IMR-90 (cell line): ENCODE measurements around the gene ATP5PD. TPM values are rescaled to one million over a fixed set of nuclear protein-coding genes. Genes with fewer than 3 reads are reported as not detected.

Experiments used
- ATAC-seq: fragments of 200-7000 bp; cut with Tn5 transposase; 2 replicates; pipeline ENCODE4 v1.9.1; 2020; ENCODE audit warnings: low read depth, mild to moderate bottlenecking, moderate library complexity
- BruUV-seq: library from RNA; stranded (reverse); fragments of 400-500 nt; replicated peaks from 2 replicates; lab custom pipeline; 2021; lab: Mats Ljungman, UMichigan
- CTCF ChIA-PET: fragments of 300-600 bp; formaldehyde crosslinking; extraction: SDS; loops from one replicate; lab custom pipeline; 2021; ENCODE audit warnings: antibody characterized with exemption; lab: Yijun Ruan, JAX
- POLR2A ChIA-PET: fragments of 300-600 bp; sonication (Branson Sonifier 250); formaldehyde crosslinking; loops from one replicate; lab custom pipeline; 2022; ENCODE audit warnings: antibody characterized with exemption; ENCODE audit not compliant: unreplicated experiment; lab: Charles Lee
- DNase-seq: peaks from one replicate; pipeline ENCODE4 v3.0.0; 2013
- H2AFZ ChIP-seq: replicated peaks from 2 replicates; pipeline ENCODE3; 2013; ENCODE audit warnings: low read length, mild to moderate bottlenecking; ENCODE audit not compliant: poor library complexity
- H2AK5ac ChIP-seq: 2 replicates; pipeline ENCODE4 v1.6.1; 2013; ENCODE audit warnings: low read depth, low read length, inconsistent platforms
- H2AK9ac ChIP-seq: replicated peaks from 2 replicates; pipeline ENCODE3; 2013; ENCODE audit warnings: mild to moderate bottlenecking, low read depth, low read length, moderate library complexity; ENCODE audit not compliant: poor library complexity
- H2BK120ac ChIP-seq: 2 replicates; pipeline ENCODE4 v1.6.1; 2013; ENCODE audit warnings: low read depth, low read length, inconsistent platforms
- H2BK15ac ChIP-seq: 3 replicates; pipeline ENCODE4 v1.6.1; 2013; ENCODE audit warnings: low read depth, low read length, inconsistent platforms
- H2BK20ac ChIP-seq: 2 replicates; pipeline ENCODE4 v1.6.1; 2013; ENCODE audit warnings: low read depth, mild to moderate bottlenecking, inconsistent platforms, low read length, moderate library complexity
- H2BK5ac ChIP-seq: 2 replicates; pipeline ENCODE4 v1.6.1; 2013; ENCODE audit warnings: mild to moderate bottlenecking, low read depth, low read length, inconsistent platforms; ENCODE audit not compliant: poor library complexity, severe bottlenecking
- H3K14ac ChIP-seq: replicated peaks from 2 replicates; pipeline ENCODE4 v1.6.1; 2013; ENCODE audit warnings: low read depth, low read length, inconsistent platforms
- H3K18ac ChIP-seq: 2 replicates; pipeline ENCODE4 v1.6.1; 2013; ENCODE audit warnings: low read depth, low read length, control low read depth
- H3K23ac ChIP-seq: 2 replicates; pipeline ENCODE4 v1.6.1; 2013; ENCODE audit warnings: low read depth, low read length, inconsistent platforms
- H3K27ac ChIP-seq: 2 replicates; pipeline ENCODE4 v1.5.1; 2013; ENCODE audit warnings: mild to moderate bottlenecking, control low read depth, low read length; ENCODE audit not compliant: insufficient read depth
- H3K27me3 ChIP-seq: 2 replicates; pipeline ENCODE4 v1.6.1; 2013; ENCODE audit warnings: low read length; ENCODE audit not compliant: control insufficient read depth, insufficient read depth
- H3K36me3 ChIP-seq: 2 replicates; pipeline ENCODE4 v1.6.1; 2013; ENCODE audit warnings: low read length, mixed read lengths; ENCODE audit not compliant: control insufficient read depth, insufficient read depth
- H3K4ac ChIP-seq: 2 replicates; pipeline ENCODE4 v1.6.1; 2013; ENCODE audit warnings: low read depth, low read length, inconsistent platforms
- H3K4me1 ChIP-seq: 2 replicates; pipeline ENCODE4 v1.6.1; 2013; ENCODE audit warnings: low read length, mixed read lengths; ENCODE audit not compliant: control insufficient read depth, insufficient read depth
- H3K4me2 ChIP-seq: 2 replicates; pipeline ENCODE4 v1.6.1; 2013; ENCODE audit warnings: low read depth, mild to moderate bottlenecking, control low read depth, low read length, moderate library complexity
- H3K4me3 ChIP-seq: 2 replicates; pipeline ENCODE4 v1.5.1; 2013; ENCODE audit warnings: low read depth, mild to moderate bottlenecking, control low read depth, low read length, moderate library complexity; ENCODE audit not compliant: insufficient read depth
- H3K56ac ChIP-seq: 2 replicates; pipeline ENCODE4 v1.6.1; 2013; ENCODE audit warnings: low read length, inconsistent platforms; ENCODE audit not compliant: insufficient read depth; ENCODE audit errors: extremely low read depth
- H3K79me1 ChIP-seq, 2 experiments: 2 replicates each; pipeline ENCODE4 v1.6.1; 2013; ENCODE audit warnings: low read length in 2 of 2, inconsistent platforms in 1 of 2, low read depth in 1 of 2
- H3K9ac ChIP-seq: 2 replicates; pipeline ENCODE4 v1.6.1; 2013; ENCODE audit warnings: low read depth, low read length, control low read depth
- H3K9me1 ChIP-seq: 2 replicates; pipeline ENCODE4 v1.6.1; 2013; ENCODE audit warnings: low read length, inconsistent platforms; ENCODE audit not compliant: insufficient read depth
- H3K9me3 ChIP-seq: 2 replicates; pipeline ENCODE4 v1.6.1; 2013; ENCODE audit warnings: low read length; ENCODE audit not compliant: control insufficient read depth, insufficient read depth
- H4K20me1 ChIP-seq: 2 replicates; pipeline ENCODE4 v1.6.1; 2013; ENCODE audit warnings: low read length, inconsistent platforms; ENCODE audit not compliant: insufficient read depth
- H4K5ac ChIP-seq: 2 replicates; pipeline ENCODE4 v1.6.1; 2013; ENCODE audit warnings: mild to moderate bottlenecking, low read depth, low read length, control low read depth
- H4K8ac ChIP-seq, 2 experiments: 2 replicates each; pipeline ENCODE4 v1.6.1; 2013; ENCODE audit warnings: low read depth in 2 of 2, low read length in 2 of 2, control low read depth in 1 of 2, inconsistent platforms in 1 of 2
- H4K91ac ChIP-seq: 2 replicates; pipeline ENCODE4 v1.6.1; 2013; ENCODE audit warnings: low read depth, low read length, inconsistent platforms; ENCODE audit not compliant: insufficient read depth
- CEBPB ChIP-seq: IDR thresholded peaks from 2 replicates; pipeline ENCODE4 v1.6.1; 2012; ENCODE audit warnings: low read depth, low read length, improper control_type of control experiment
- CHD1 ChIP-seq: IDR thresholded peaks from 2 replicates; pipeline ENCODE4 v1.6.1; 2012; ENCODE audit warnings: low read depth, low read length, improper control_type of control experiment
- ELK1 ChIP-seq: fragments of 150-350 bp; IDR thresholded peaks from 2 replicates; pipeline ENCODE4 v1.6.1; 2016; ENCODE audit warnings: low read depth, mild to moderate bottlenecking, low read length, moderate library complexity, borderline replicate concordance
- FOS ChIP-seq: fragments of 150-350 bp; IDR thresholded peaks from 2 replicates; pipeline ENCODE4 v1.6.1; 2016; ENCODE audit warnings: low read depth, low read length
- MAFK ChIP-seq: IDR thresholded peaks from 2 replicates; pipeline ENCODE4 v1.6.1; 2012; ENCODE audit warnings: low read depth, low read length, improper control_type of control experiment
- MAZ ChIP-seq: IDR thresholded peaks from 2 replicates; pipeline ENCODE4 v1.6.1; 2012; ENCODE audit warnings: low read depth, mild to moderate bottlenecking, low read length, improper control_type of control experiment, moderate library complexity, borderline replicate concordance
- MXI1 ChIP-seq: IDR thresholded peaks from 2 replicates; pipeline ENCODE4 v1.6.1; 2012; ENCODE audit warnings: low read depth, mild to moderate bottlenecking, low read length, moderate library complexity, borderline replicate concordance
- NFE2L2 ChIP-seq: fragments of 150-350 bp; IDR thresholded peaks from 2 replicates; pipeline ENCODE4 v1.6.1; 2016; ENCODE audit warnings: low read depth, mild to moderate bottlenecking, low read length
- POLR2A ChIP-seq: IDR thresholded peaks from 2 replicates; pipeline ENCODE4 v1.6.1; 2012; ENCODE audit warnings: mild to moderate bottlenecking, low read depth, low read length
- RAD21 ChIP-seq: IDR thresholded peaks from 2 replicates; pipeline ENCODE4 v1.6.1; 2012; ENCODE audit warnings: low read length, improper control_type of control experiment
- RCOR1 ChIP-seq: IDR thresholded peaks from 2 replicates; pipeline ENCODE4 v1.6.1; 2012; ENCODE audit warnings: mild to moderate bottlenecking, low read length, improper control_type of control experiment; ENCODE audit not compliant: insufficient replicate concordance
- RFX5 ChIP-seq: IDR thresholded peaks from 2 replicates; pipeline ENCODE4 v1.8.0; 2012; ENCODE audit warnings: low read depth, mild to moderate bottlenecking, low read length, moderate library complexity
- SMC3 ChIP-seq: fragments of 150-350 bp; IDR thresholded peaks from 2 replicates; pipeline ENCODE4 v1.6.1; 2016; ENCODE audit warnings: low read depth, mild to moderate bottlenecking, antibody characterized with exemption, low read length, moderate library complexity
- WGBS, 2 experiments: methylation state at CpG; one replicate each; pipeline versions ENCODE4 v1.1.5 to v1.1.7; 2013; ENCODE audit warnings: missing lambda C conversion rate in 2 of 2; ENCODE audit not compliant: insufficient read length in 1 of 2; ENCODE audit errors: extremely low coverage in 2 of 2; 5-methylcytosine and 5-hydroxymethylcytosine counted together
- dilution Hi-C: fragments of 300-500 bp; cut with HindIII; formaldehyde crosslinking; loops from one replicate; pipeline ENCODE4 v1.14.3; 2018; ENCODE audit warnings: low sequenced_read_pairs; ENCODE audit not compliant: unreplicated experiment
- in situ Hi-C: fragments of 300-500 bp; cut with MboI; formaldehyde crosslinking; loops from 3 replicates; pipeline ENCODE4 v1.14.3; 2019; ENCODE audit warnings: low sequenced_read_pairs, inconsistent platforms, mixed read lengths
- intact Hi-C: fragments of 100-400 bp; cut with micrococcal nuclease; formaldehyde crosslinking; loops from 2 replicates; pipeline ENCODE4 v1.10.0; 2022
- polyA plus RNA-seq, 3 experiments: library from polyadenylated mRNA; depleted of rRNA; stranded (reverse); fragments of >200 nt; gene quantifications; 2 replicates each; pipeline ENCODE4 v1.2.3, GENCODE V29; 2012; ENCODE audit warnings: low replicate concordance in 1 of 3
- total RNA-seq: library from RNA; depleted of rRNA; stranded (reverse); fragments of >200 nt; gene quantifications from 2 replicates; pipeline ENCODE4 v1.2.3, GENCODE V29; 2012
- TF ChIP-seq, protein P1 (sequence below): conservative IDR thresholded peaks from 2 replicates; pipeline ENCODE4 v1.5.1; 2012; ENCODE audit warnings: mild to moderate bottlenecking, low read depth, low read length, improper control_type of control experiment
- TF ChIP-seq, protein P2 (sequence below): fragments of 150-350 bp; IDR thresholded peaks from 2 replicates; pipeline ENCODE4 v1.6.1; 2017; ENCODE audit warnings: mild to moderate bottlenecking, antibody characterized with exemption, low read length, low read depth

The ATP5PD gene
- total and polyA plus RNA-seq, 2 of the 4 experiments (the other 2 are of a cell fraction) = 373 to 425 TPM

DNA sequence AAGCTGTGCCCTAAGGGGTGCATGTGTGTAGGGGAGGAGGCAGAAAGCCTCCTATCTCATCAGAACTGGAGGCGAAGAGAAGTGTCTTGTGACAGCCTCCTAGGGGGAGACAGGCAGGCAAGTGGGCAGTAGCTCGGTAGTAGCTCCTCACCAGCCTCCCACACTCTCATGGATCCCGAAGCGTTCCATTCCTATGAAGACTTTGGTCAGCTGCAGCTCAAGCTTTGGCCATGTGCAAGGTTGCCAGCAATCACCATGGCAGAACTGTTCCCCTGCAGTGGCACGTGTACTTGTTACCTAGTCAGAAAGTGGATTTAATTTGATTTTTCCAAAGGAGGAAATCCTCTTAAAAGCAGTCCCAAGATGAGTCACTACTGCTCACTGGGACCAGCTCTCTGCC, 27.6 kb downstream of the ATP5PD start:
- ChIA-PET POLR2A (no interaction called here), CTCF (interaction anchor here (0.6 kb wide), 1 partner anchor 459 kb away, joined by 3 read pairs; no protein-coding TSS in a partner anchor)
- dilution Hi-C loops (no loop called here), in situ Hi-C loops (no loop called here), intact Hi-C loops (no loop called here)
- Histone ChIP-seq H3K23ac (no peak overlapping the region), H3K56ac (no peak overlapping the region), H2AK9ac (no peak overlapping the region), H2BK120ac (no peak overlapping the region), H3K4ac (no peak overlapping the region), H3K27me3 (no peaks in the 10 kb centered on the region), H4K91ac (no peak overlapping the region), H3K9ac (no peak overlapping the region), H3K27ac (no peak overlapping the region), H3K9me3 (no peaks in the 10 kb centered on the region), H3K4me3 (no peak overlapping the region), H4K20me1 (no peaks in the 10 kb centered on the region), H3K9me1 (no peaks in the 10 kb centered on the region; the same call in 1 of the 2 replicates), H2AK5ac (no peak overlapping the region), H3K18ac (no peak overlapping the region), H2BK5ac (no peak overlapping the region), H3K4me2 (no peak overlapping the region), H3K14ac (no peak overlapping the region), H3K79me1 (peaks cover 3 to 23% of the 10 kb centered on the region in 2 experiments; a peak in 2 of 4 replicates), H2BK15ac (no peak overlapping the region), H2BK20ac (no peak overlapping the region), H2AFZ (no peak overlapping the region), H4K5ac (no peak overlapping the region), H3K36me3 (peaks cover 31% of the 10 kb centered on the region), H3K4me1 (no peaks in the 10 kb centered on the region), H4K8ac (no peak overlapping the region)
- 100% methylated on average over 3 of the region's 5 CpGs; no CpG with 5 or more reads in 1 of the 2 experiments for WGBS, 2 experiments
- ATAC-seq = no peak
- no peak for DNase-seq
- TF ChIP-seq FOS (no peak), RCOR1 (no peak), SMC3 (no peak), RAD21 (no peak), MXI1 (no peak), CHD1 (no peak), POLR2A (no peak), MAZ (no peak), MAFK (no peak), CEBPB (no peak), ELK1 (no peak), NFE2L2 (no peak), RFX5 (no peak)
- TF ChIP-seq, protein P1, sequence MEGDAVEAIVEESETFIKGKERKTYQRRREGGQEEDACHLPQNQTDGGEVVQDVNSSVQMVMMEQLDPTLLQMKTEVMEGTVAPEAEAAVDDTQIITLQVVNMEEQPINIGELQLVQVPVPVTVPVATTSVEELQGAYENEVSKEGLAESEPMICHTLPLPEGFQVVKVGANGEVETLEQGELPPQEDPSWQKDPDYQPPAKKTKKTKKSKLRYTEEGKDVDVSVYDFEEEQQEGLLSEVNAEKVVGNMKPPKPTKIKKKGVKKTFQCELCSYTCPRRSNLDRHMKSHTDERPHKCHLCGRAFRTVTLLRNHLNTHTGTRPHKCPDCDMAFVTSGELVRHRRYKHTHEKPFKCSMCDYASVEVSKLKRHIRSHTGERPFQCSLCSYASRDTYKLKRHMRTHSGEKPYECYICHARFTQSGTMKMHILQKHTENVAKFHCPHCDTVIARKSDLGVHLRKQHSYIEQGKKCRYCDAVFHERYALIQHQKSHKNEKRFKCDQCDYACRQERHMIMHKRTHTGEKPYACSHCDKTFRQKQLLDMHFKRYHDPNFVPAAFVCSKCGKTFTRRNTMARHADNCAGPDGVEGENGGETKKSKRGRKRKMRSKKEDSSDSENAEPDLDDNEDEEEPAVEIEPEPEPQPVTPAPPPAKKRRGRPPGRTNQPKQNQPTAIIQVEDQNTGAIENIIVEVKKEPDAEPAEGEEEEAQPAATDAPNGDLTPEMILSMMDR = no peak
- TF ChIP-seq, protein P2, sequence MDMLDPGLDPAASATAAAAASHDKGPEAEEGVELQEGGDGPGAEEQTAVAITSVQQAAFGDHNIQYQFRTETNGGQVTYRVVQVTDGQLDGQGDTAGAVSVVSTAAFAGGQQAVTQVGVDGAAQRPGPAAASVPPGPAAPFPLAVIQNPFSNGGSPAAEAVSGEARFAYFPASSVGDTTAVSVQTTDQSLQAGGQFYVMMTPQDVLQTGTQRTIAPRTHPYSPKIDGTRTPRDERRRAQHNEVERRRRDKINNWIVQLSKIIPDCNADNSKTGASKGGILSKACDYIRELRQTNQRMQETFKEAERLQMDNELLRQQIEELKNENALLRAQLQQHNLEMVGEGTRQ = no peak
- BruUV-seq = no TSS peak
